Measurements from ENCODE around the gene GLYAT.

Gene GLYAT, protein sequence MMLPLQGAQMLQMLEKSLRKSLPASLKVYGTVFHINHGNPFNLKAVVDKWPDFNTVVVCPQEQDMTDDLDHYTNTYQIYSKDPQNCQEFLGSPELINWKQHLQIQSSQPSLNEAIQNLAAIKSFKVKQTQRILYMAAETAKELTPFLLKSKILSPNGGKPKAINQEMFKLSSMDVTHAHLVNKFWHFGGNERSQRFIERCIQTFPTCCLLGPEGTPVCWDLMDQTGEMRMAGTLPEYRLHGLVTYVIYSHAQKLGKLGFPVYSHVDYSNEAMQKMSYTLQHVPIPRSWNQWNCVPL

DNA sequence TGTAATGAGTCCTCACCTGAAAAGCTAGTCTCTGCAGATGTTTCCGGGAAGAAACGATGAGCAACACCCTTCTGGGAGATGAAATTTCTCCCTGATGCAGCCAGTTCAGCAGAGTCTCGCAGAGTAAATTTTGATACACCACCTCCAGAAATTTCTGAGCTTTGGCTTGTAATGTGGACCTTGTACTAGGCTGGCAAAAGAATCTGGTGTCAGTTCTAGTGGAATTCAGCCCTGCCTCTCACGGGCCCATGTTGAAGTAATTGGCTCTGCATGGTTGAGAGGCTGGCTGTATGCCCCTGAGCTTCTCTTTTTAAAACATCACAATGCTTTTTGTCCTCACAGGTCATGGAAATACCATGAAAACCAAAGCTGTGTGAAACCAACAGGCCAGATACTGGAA is at the start of gene GLYAT:
Gene GLYAT, minus strand, starts transcription at position 125 of the 400 bp plus-strand sequence. CDS start 7,447 bp downstream, outside the sequence.
- no peak for DNase-seq

DNA sequence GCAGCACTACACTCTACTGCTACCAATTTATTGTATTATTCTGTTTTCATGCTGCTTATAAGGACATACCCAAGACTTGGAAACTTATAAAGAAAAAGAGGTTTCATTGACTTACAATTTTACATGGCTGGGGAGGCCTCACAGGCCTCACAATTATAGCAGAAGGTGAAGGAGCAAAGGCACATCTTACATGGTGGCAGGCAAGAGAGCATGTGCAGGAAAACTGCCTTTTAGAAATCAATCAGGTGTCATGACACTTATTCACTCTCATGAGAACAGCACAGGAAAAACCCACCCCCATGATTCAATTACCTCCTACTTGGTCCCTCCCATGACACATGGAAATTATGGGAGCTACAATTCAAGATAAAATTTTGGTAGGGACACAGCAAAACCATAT is 49.6 kb upstream of the GLYAT start:
- no peak for DNase-seq

DNA sequence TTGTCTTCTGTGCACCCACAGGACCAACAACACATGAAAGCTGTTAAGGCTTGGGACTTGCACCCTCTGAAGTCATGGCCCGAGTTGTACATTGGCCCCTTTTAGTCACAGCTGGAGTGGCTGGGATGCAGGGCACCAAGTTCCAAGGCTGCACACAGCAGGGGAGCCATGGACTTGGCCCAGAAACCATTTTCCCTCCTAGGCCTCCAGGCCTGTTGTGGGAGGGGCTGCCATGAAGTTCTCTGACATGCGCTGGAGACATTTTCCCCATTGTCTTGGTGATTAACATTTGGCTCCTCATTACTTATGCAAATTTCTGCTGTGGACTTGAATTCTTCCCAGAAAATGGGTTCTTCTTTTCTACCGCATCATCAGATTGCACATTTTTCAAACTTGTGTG is 48.8 kb upstream of the GLYAT start:
- DNase-seq, result no peak

DNA sequence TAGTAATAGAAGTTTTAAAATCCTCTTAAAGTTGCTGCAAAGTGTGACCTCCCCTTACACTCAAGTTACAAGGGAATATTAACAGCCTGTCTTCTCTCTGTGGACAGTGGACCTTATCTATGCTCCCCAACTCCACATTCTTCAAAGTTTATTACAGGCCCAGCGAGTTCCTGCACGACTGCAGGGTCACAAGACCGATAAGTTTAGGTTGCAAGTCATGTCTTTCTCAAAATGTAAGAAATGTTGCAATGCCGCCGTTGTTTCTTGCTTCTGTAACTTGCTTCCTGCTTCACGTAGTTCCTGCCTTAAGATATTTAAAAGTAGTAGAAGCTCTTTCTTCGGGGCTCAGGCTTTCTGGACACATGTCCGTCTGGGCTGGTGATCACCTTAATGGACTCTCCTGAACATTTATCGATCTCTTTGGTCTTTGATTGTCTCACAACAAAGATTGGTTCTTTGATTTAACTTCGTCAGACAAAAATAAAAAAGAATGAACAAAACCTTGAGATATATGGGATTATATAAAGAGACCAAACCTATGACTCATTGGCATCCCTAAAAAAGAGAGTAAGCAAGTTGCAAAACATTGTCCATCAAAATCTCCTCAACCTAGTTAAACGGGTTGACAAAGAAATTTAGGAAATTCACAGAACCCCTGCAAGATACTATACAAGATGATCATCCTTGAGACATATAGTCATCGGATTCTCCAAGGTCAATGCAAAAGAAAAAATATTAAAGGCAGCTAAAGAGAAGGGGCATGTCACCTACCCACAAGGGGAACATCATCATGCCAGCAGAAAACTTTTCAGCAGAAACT is 45.4 kb upstream of the GLYAT start:
- DNase-seq, result no peak

DNA sequence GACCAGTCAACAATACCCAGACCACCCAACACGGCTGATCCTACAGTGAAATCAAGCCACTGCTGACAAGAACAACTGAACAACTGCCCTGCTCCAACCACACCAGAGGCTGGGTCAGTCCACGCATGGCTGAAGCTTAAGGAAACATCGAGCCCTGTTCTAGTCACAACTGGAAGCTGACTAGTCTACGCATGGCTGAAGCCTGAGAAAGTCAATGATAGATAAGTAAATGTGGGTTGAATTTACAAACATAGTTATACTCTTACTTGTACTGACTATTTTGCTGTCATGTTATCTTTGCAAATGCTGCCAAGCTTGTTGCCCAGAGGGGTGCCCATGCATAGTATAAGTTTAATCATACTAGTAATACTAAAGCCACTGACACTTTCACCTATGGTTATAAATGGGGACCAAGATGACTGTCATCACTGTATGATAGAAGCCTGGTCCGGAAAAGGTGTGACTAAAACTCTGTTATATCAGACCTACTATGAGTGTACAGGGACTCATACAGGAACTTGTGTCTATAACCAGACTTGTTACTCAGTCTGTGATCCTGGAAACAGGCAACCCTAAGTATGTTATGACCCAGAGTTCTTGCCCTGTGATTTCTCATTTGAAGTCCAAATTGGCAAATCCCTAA is 43.4 kb upstream of the GLYAT start:
- no peak for DNase-seq

DNA sequence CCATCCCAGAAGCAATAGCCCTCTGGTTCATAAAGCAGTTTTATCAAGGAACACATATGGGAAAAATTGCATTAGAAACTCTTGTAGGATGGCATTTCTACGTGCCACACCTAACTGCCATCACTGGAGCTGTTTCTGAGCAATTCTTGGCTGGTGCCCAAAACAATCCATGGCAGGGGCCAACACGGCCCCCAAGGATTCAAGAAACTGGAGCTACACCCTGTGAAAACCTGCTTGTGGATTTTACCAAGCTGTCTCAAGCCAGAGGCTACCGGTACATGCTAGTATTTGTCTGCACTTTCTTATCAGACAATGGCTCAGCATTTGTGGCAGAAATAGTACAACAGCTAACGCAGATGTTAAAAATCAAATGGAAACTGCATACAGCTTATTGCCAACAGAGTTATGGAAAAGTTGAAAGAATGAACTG is 42.4 kb upstream of the GLYAT start:
- no peak for DNase-seq

DNA sequence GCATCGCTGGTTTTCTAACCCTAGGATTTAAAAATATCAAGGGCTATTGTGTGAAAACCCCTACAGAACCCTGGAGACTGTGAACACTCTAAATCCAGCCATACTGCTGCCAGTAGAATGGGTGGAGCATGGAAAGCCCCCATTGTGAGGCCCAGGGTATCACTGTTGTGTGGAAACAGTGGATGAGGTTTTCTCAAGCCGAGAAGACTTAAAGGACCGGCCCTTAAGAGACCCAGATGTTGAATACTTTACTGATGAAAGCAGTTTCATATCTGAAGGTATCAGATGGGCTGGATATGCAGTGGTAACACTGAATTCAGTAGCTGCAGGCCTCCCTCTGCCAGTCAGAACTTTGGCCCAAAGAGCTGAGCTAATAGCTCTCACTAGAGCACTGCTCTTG is 41.6 kb upstream of the GLYAT start:
- DNase-seq, result no peak

DNA sequence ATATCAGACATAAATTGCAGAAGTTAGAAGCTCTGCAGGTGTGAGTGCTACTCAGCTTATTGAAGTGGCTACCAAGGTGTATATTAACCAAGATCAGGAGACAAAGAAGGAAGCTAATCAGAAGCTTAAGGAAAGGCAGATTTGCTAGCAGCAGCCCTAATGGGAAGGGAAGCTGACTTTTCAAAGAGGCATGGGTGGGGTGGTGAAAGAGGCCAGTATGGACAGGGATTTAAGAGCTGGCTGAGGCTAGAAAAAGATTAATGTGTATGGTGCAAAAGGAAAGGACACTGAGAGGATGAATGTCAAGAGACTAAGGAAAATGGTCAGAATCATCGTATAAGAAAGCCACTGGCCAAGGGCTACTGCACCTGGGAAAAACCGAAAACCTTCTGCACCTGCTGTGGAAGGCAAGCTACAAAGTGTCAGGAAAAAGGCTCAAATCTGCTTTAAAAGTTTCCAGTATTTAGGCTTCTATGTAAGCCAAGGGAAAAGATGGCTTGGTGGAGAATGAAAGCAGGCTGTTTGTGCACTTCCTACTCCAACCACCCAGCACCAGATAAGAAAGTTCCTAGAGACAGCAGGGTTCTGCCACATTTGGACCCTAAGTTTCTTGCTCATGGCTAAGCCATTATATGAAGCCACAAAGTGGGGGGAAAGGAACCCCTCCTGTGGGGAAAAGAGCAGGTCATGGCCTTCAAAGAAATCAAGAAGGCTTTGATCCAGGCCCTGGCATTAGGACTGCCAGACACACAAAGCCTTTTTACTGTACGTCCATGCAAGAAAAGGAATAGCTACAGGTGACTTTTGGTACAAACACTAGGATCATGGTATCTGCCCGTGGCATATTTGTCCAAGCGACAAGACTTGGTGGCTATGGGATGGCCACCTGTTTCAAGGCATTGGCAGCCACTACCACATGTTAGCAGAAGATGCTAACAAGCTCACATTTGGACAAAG is 40.9 kb upstream of the GLYAT start:
- no peak for DNase-seq

DNA sequence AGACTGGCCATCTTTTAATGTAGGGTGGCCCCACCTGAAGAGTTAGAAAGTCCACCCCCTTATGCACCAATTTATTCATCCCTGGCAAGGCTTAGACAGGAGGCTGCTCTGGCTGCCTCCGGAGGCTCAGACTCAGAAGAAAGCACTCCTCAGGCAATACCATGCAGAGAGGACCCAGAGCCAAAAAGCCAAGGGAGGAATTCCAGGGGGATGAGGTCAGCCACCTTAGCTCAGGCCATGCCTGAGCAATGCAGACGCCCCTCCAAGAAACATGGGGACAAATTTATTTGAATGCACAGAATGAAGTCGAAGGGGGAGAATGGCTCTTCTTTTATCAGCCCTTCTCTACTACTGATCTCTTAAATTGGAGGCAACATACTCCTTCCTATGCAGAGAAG is 39.7 kb upstream of the GLYAT start:
- no peak for DNase-seq

DNA sequence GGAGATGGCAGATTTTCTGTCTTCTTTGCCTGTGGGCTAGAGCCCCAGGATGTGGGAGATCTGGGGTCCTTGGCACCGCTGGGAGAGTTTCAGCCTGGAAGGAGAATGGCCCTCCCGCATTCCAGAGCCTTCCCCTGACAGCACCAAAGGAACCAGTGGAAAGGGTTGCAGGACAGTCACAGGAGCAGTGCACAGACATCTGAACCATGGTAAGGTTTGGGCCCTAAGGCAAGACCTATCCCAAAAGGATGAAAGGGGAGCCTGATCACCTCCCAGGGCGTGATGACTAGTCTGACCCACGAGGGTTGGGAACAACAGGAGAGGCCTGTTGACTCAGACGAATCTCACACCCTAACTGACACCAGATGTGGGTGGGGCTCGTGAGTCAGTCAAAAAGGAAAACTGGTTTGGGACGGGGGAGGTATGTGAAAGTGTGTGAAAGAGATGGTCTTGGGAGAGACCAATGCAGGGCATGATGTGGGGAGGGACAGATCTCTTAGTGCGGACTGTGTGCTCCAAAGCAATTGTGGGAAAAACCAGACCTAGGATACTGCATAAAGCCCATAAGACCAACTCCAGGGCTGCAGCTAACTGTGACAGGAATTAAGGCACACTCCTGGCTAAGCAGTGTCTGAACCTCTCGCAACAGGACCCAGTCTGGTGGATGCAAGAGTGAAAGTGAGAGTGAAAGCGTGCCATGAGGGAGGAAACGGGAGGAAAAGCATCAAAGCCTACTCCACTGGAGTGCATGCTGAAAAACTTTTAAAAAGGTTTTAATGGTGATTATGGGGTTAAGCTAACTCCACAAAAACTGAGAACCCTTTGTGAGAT is 39.1 kb upstream of the GLYAT start:
- no peak for DNase-seq

DNA sequence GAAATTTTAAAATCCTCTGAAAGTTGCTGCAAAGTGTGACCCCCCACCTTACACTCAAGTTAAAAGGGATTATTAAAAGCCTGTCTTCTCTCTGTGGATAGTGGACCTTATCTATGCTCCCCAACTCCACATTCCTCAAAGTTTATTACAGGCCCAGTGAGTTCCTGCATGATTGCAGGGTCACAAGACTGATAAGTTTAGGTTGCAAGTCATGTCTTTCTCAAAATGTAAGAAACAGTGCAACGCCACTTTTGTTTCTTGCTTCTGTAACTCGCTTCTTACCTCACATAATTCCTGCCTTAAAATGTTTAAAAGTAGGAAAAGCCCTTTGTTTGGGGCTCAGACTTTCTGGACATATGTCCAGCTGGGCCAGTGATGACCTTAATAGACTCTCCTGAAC is 38.4 kb upstream of the GLYAT start:
- no peak for DNase-seq

DNA sequence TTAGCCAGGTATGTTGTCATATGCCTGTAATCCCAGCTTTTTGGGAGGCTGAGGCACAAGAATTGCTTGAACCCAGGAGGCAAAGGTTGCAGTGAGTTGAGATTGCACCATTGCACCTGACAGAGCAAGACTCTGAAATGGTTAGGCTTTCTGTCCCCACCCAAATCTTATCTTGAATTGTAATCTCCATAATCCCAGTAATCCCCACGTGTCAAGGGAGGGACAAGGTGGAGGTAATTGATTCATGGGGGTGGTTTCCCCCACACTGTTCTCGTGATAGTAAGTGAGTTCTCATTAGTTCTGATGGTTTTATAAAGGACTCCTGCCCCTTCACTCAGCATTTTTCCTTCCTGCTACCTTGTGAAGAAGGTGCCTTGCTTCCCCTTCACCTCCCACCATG is 37.6 kb upstream of the GLYAT start:
- no peak for DNase-seq

DNA sequence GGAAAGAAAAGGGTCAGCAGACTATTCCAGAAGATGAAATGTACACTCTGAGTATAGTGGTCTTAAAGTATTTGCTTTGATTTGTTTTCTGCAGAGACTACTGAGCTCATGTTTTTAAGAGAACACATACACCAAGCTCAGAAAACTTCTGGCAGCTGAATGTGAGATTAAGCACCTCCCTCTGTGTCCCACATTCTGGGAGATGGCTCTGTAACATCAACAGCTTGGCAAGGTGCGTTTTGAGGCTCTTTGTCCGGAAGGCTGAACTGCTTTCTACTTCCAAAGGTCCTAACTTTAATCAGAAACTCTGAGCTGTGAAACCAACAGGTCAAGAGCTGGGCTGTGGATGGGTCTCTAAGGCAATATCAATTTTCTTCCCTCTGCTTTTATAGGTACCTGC is 36.4 kb upstream of the GLYAT start:
- no peak for DNase-seq

DNA sequence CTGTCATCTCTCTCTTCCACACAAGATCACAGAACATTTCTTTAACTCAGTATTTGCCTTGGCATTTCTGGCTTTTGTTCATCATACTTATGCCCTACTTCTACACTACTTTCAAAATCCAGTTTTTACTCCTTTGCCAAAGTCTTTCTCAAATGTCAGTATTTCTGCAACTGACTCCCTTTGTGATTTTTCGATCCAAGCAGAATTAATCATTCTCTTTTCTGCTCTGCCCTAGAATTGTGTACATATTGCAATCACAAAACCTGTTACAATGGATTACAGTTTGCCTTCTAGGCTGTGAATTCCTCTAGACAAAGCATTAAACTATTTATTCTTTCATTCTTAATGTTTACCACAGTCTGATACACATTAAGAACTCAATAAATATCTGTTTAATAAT is 33.3 kb upstream of the GLYAT start:
- DNase-seq, result no peak

DNA sequence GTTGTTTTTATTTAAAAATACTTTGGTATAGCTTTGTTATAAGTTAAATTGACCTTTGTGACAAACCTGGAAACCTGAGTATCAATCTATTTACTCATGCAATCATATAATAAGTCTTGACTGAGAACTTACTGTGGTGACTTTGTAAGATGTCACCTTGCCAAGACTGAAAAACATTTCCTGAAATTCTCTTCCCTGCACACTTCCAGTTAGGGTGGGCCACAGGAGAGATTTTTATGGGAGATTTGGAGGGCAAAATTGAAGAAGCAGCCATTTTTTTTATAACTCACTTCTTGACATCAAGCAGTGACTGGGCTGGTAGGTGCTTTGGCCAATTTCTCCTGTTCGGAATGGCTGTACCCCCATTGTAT is 31.4 kb upstream of the GLYAT start:
- no peak for DNase-seq

DNA sequence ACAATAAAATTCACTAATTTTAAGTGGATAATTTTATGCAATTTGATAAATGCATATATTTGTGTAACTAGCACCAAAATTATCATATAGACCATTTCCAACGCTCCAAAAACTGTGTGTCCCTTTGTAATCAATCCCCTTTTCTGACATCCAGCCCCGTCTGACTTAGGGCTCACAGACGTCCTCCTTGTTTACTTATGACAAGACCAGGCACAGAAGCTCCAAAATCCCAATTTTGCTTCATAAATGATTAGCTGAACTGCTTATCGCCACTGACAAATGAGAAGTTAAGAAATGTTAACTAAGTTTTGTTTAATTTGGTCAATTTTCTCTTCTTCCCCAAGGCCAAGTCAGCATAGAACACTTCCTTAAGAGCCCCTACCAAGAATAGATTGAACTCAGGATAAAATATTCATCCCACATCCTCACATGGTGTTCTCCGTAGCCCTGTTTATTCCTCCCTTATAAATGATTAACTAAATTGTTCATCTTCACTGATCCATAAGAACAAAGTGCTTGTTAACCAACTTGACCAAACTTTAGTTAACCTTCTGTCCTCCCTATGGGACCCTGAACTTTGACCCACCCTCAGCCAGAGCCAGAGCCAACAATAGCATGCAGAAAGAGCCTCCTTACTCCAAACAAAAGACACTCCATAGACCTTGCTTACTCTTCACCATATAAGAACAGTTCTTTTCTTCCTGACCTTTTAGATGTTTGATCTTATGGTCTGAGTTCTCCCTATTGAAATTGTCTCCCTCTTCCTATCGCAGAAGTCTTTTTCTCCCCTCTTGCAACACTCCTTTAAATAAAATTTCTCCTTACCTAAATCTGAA is 30.8 kb upstream of the GLYAT start:
- DNase-seq, result no peak

DNA sequence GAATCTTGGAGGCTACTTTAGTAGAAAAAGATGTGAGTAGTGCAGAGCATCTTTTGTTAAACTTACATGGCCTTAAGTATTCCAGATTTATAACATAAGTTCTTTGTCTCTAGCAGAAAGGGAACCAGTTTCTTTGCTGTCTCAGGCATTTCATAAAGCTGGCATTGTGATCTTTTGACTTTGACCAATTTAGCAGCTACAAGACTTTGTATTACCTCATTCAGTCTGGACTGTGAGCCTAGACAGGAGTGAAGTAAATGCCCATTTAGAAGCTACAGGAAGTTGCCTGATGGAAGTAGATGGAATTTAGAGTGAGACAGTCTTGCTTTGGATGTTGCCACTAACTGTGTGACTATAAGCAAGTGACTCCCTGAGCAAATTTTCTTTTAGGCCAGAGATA is 25.7 kb upstream of the GLYAT start:
- DNase-seq, result no peak

DNA sequence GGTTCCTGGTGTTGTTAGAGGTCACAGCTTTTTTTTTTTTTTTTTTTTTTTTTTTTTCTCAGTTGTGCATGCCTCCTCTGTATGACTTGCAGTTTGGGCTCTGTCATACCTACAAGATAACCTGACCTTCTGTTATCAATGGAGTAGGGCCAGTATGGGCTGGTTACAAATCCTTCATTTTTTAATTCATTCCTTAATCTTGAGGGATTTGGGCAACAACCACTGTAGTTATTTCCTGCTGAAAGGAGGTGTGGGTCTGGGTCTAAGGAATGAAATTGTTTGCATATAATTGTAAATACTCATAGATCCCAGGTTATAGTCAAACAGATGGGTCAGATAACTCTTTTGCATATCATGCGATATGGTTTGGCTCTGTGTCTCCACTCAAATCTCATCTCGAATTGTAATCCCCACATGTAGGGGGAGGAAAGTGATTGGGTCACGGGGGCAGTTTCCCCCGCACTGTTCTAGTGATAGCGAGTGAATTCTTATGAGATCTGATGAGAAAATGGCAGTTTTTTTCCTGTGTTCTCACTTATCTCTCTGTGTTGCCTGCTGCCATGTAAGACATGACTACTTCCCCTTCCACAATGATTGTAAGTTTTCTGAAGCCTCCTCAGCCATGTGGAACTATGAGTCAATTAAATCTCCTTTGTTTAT is 14.1 kb upstream of the GLYAT start:
- no peak for DNase-seq

DNA sequence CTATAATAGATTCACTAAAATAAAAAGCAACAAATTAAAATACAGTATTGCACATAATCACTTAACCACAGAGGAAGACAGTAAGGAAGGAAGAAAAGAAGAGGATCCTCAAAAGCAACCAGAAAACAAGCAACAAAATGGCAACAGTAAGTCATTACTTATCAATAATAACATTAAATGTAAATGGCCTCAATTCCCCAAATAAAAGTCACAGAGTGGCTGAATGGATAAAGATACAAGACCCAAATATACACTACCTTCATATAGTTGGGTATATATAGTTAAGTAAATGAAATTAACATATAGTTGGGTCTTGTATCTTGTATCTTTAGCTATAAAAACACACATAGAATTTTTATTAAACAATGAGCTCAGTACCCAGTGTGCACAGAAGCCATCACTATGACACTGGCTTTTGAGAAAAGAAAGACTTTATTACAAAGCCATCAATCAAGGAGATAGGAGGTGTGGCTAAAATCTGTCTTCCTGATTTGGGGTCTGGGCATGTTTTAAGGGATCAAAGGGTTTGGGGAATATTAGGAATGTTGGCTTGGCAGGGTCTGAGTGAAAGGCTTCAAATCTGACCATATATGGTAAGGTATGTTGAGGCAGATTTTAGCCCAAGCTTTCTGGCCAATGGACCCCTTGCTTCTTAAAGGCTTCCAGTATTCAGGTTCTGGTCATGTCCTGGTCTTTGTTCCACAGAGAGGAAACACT is 13.4 kb upstream of the GLYAT start:
- no peak for DNase-seq
